Stimulated activated CD8-positive, alpha-beta memory T cell treated with anti-CD3 and anti-CD28 coated beads, Interleukin-7, amount 100 ng/mL, for 1 hour (primary cell): ENCODE results near the gene TJP2.
"Not testable (repeated sequence)": the region's sequence is repeated elsewhere in the genome, so short reads cannot be mapped to it uniquely, and the experiment has no call there.

Experiments used
- DNase-seq, 2 donors: peaks; one replicate each; pipeline ENCODE4 v3.0.0-alpha.2; 2020; ENCODE audit warnings: low read depth in 2 of 2

Gene TJP2

GRCh38 chr9:69283003-69283402, 108.9 kb downstream of the TJP2 start:
- no peak for DNase-seq

GRCh38 chr9:69292078-69292477, 118.0 kb downstream of the TJP2 start:
- DNase-seq = no peak

GRCh38 chr9:69293156-69293555, 119.1 kb downstream of the TJP2 start:
- no peak for DNase-seq

- no peak for DNase-seq
Observed at GRCh38 chr9:69295872-69296552, 121.9 kb downstream of the TJP2 start.

- no peak for DNase-seq
Observed at GRCh38 chr9:69297300-69297980, 123.4 kb downstream of the TJP2 start.

- DNase-seq = no peak
Observed at GRCh38 chr9:69299315-69299714, 125.2 kb downstream of the TJP2 start.

- no peak for DNase-seq
Observed at GRCh38 chr9:69299826-69300225, 125.7 kb downstream of the TJP2 start.

GRCh38 chr9:69303331-69303730, 129.3 kb downstream of the TJP2 start:
- DNase-seq = no peak

GRCh38 chr9:69306895-69307445, 132.9 kb downstream of the TJP2 start:
- not testable (repeated sequence) for DNase-seq

GRCh38 chr9:69307446-69308205, 133.5 kb downstream of the TJP2 start:
- no peak for DNase-seq

- DNase-seq = no peak
Observed at GRCh38 chr9:69308206-69308931, 134.3 kb downstream of the TJP2 start.

- DNase-seq = no peak
Observed at GRCh38 chr9:69313175-69313574, 139.1 kb downstream of the TJP2 start.

- DNase-seq = no peak
Observed at GRCh38 chr9:69314547-69314946, 140.5 kb downstream of the TJP2 start.

GRCh38 chr9:69317081-69317480, 143.0 kb downstream of the TJP2 start:
- no peak for DNase-seq

GRCh38 chr9:69317894-69318293, 143.8 kb downstream of the TJP2 start:
- DNase-seq = no peak

- DNase-seq = no peak
Observed at GRCh38 chr9:69319324-69320025, 145.4 kb downstream of the TJP2 start.

GRCh38 chr9:69322256-69322655, 148.2 kb downstream of the TJP2 start:
- DNase-seq = no peak

- no peak for DNase-seq
Observed at GRCh38 chr9:69323861-69324260, 149.8 kb downstream of the TJP2 start.
